Liver (tissue), 9 donors: ENCODE data around the gene PRKCH. TPM values are rescaled to one million over a fixed set of nuclear protein-coding genes. Genes with fewer than 3 reads are reported as not detected.

Experiments
- DNase-seq: peaks from one replicate; pipeline ENCODE4 v3.0.0-alpha.2; 2017; ENCODE audit warnings: low spot score
- H3K27ac ChIP-seq, 2 donors: one replicate each; pipeline ENCODE4 v1.7.0; 2013; ENCODE audit warnings: inconsistent platforms in 2 of 2, low read length in 2 of 2, control low read depth in 1 of 2, low read depth in 1 of 2, mild to moderate bottlenecking in 1 of 2
- H3K27me3 ChIP-seq, 4 donors: one replicate each; pipeline versions ENCODE4 v1.6.1 to v1.7.0; 2013; ENCODE audit warnings: low read length in 3 of 4, inconsistent platforms in 1 of 4, mild to moderate bottlenecking in 1 of 4, moderate library complexity in 1 of 4; ENCODE audit not compliant: control insufficient read depth in 4 of 4, insufficient read depth in 4 of 4
- H3K36me3 ChIP-seq, 4 donors: one replicate each; pipeline versions ENCODE4 v1.6.1 to v1.7.0; 2013; ENCODE audit warnings: low read length in 3 of 4, mild to moderate bottlenecking in 3 of 4, low read depth in 1 of 4, moderate library complexity in 1 of 4; ENCODE audit not compliant: control insufficient read depth in 4 of 4, insufficient read depth in 3 of 4
- H3K4me1 ChIP-seq, 4 donors: one replicate each; pipeline versions ENCODE4 v1.6.1 to v1.7.0; 2013; ENCODE audit warnings: low read length in 3 of 4, mild to moderate bottlenecking in 3 of 4, moderate library complexity in 1 of 4; ENCODE audit not compliant: control insufficient read depth in 4 of 4, insufficient read depth in 4 of 4
- H3K4me3 ChIP-seq, 3 donors: one replicate each; pipeline versions ENCODE4 v1.6.1 to v1.7.0; 2013; ENCODE audit warnings: low read length in 3 of 3, control low read depth in 1 of 3, low read depth in 1 of 3, mild to moderate bottlenecking in 1 of 3
- H3K9ac ChIP-seq, 2 donors: one replicate each; pipeline ENCODE4 v1.7.0; 2013; ENCODE audit warnings: low read length in 2 of 2, mild to moderate bottlenecking in 2 of 2, moderate library complexity in 2 of 2, control low read depth in 1 of 2, low read depth in 1 of 2
- H3K9me3 ChIP-seq, 4 donors: one replicate each; pipeline versions ENCODE4 v1.6.1 to v1.7.0; 2013; ENCODE audit warnings: low read length in 3 of 4; ENCODE audit not compliant: control insufficient read depth in 4 of 4
- ATF3 ChIP-seq: IDR thresholded peaks from 2 replicates; pipeline ENCODE4 v1.6.1; 2016; ENCODE audit warnings: antibody characterized with exemption
- CTCF ChIP-seq: fragments of 150-350 bp; IDR thresholded peaks from 2 replicates; pipeline ENCODE4 v1.5.1; 2017; ENCODE audit warnings: improper control_type of control experiment, low read depth, low read length; ENCODE audit not compliant: missing input control
- EGR1 ChIP-seq, 2 donors: IDR thresholded peaks; 2 replicates each; pipeline ENCODE4 v1.6.1; 2016 to 2018; ENCODE audit warnings: antibody characterized with exemption in 2 of 2, low read depth in 2 of 2
- FOXA1 ChIP-seq: IDR thresholded peaks from 2 replicates; pipeline ENCODE4 v1.6.1; 2016; ENCODE audit warnings: antibody characterized with exemption
- FOXA2 ChIP-seq: IDR thresholded peaks from 2 replicates; pipeline ENCODE4 v1.6.1; 2016; ENCODE audit warnings: antibody characterized with exemption
- GABPA ChIP-seq, 2 donors: IDR thresholded peaks in 1 of 2; conservative IDR thresholded peaks in 1 of 2; 2 replicates each; pipeline ENCODE4 v1.6.1; 2016; ENCODE audit warnings: antibody characterized with exemption in 2 of 2, mild to moderate bottlenecking in 1 of 2, moderate library complexity in 1 of 2
- HNF4A ChIP-seq, 2 donors: conservative IDR thresholded peaks; 2 replicates each; pipeline ENCODE4 v1.6.1; 2016; ENCODE audit warnings: antibody characterized with exemption in 2 of 2, mild to moderate bottlenecking in 2 of 2
- HNF4G ChIP-seq: IDR thresholded peaks from 2 replicates; pipeline ENCODE4 v1.6.1; 2016; ENCODE audit warnings: antibody characterized with exemption
- JUND ChIP-seq, 2 donors: IDR thresholded peaks; 2 replicates each; pipeline ENCODE4 v1.6.1; 2016; ENCODE audit warnings: antibody characterized with exemption in 2 of 2
- MAX ChIP-seq: IDR thresholded peaks from 2 replicates; pipeline ENCODE4 v1.6.1; 2016; ENCODE audit warnings: antibody characterized with exemption
- NR2F2 ChIP-seq: IDR thresholded peaks from 2 replicates; pipeline ENCODE4 v1.6.1; 2016; ENCODE audit warnings: antibody characterized with exemption
- RAD21 ChIP-seq, 2 donors: IDR thresholded peaks; 2 replicates each; pipeline ENCODE4 v1.6.1; 2016; ENCODE audit warnings: antibody characterized with exemption in 2 of 2, mild to moderate bottlenecking in 2 of 2
- REST ChIP-seq: IDR thresholded peaks from 2 replicates; pipeline ENCODE4 v1.6.1; 2016; ENCODE audit warnings: antibody characterized with exemption, mild to moderate bottlenecking
- RXRA ChIP-seq, 2 donors: IDR thresholded peaks; 2 replicates each; pipeline ENCODE4 v1.6.1; 2017 to 2018; ENCODE audit warnings: antibody characterized with exemption in 2 of 2, mild to moderate bottlenecking in 1 of 2
- SP1 ChIP-seq: IDR thresholded peaks from 2 replicates; pipeline ENCODE4 v1.6.1; 2018; ENCODE audit warnings: antibody characterized with exemption, mild to moderate bottlenecking
- TAF1 ChIP-seq: conservative IDR thresholded peaks from 2 replicates; pipeline ENCODE4 v1.6.1; 2016; ENCODE audit warnings: antibody characterized with exemption, mild to moderate bottlenecking
- YY1 ChIP-seq: IDR thresholded peaks from 2 replicates; pipeline ENCODE4 v1.6.1; 2016; ENCODE audit warnings: antibody characterized with exemption, mild to moderate bottlenecking
- ZBTB33 ChIP-seq: IDR thresholded peaks from 2 replicates; pipeline ENCODE4 v1.6.1; 2016; ENCODE audit warnings: antibody characterized with exemption
- WGBS: extraction: QIAGEN DNeasy Blood & Tissue Kit; methylation state at CpG from one replicate; pipeline ENCODE4 v1.1.7; 2013; 5-methylcytosine and 5-hydroxymethylcytosine counted together
- polyA plus RNA-seq, 2 donors: library from polyadenylated mRNA; stranded (reverse) in 1 of 2; unstranded in 1 of 2; fragments of 200-250 nt in 1 of 2; fragments of >200 nt in 1 of 2; fragmentation: Nextera tagmentation in 1 of 2; extraction: Ambion mirVana in 1 of 2; gene quantifications; one replicate each; pipeline versions ENCODE4 v1.2.1 to v1.2.3, GENCODE V29; 2013 to 2015
- total RNA-seq, 2 donors: library from RNA; depleted of rRNA; stranded (reverse); fragments of >200 nt; gene quantifications; one replicate each; pipeline ENCODE4 v1.2.3, GENCODE V29; 2014
- donor health status: healthy.
- donor health status: healthy.
- donor health status: healthy.
- donor health status: healthy.
- donor health status: healthy.

PRKCH gene
- total and polyA plus RNA-seq, 4 donors, result 3.9 to 13.7 (median 7.0) TPM

- Histone ChIP-seq H3K4me1 (peaks cover 3 to 21% (median 13%) of the 10 kb centered on the region in 4 donors), H3K9ac (no peak overlapping the region), H3K27me3 (no peaks in the 10 kb centered on the region), H3K9me3 (no peaks in the 10 kb centered on the region), H3K4me3 (no peak overlapping the region), H3K36me3 (no peaks in the 10 kb centered on the region), H3K27ac (peak overlapping the region; percentile 17 to 44)
- no peak for TF ChIP-seq YY1
- TF ChIP-seq GABPA (IDR thresholded peaks at IDR 0.05 in 1 of 2, conservative IDR thresholded peaks at IDR 0.05 in 1 of 2), result no peak
- TF ChIP-seq FOXA2, result no peak
- TF ChIP-seq RXRA (IDR thresholded peaks at IDR 0.05), result no peak
- TF ChIP-seq JUND (IDR thresholded peaks at IDR 0.05), result no peak
- TF ChIP-seq EGR1 (IDR thresholded peaks at IDR 0.05; ENCODE audit: low read depth in 2 of 2), result no peak
- WGBS, result 85% methylated on average over 1 of the region's 1 CpG
- DNase-seq, result no peak
Observed at GRCh38 chr14:61569308-61569707, 247.9 kb downstream of the PRKCH start.

- no peaks in the 10 kb centered on the region for H3K36me3 ChIP-seq
- peaks cover 3 to 25% (median 14%) of the 10 kb centered on the region in 4 donors for H3K4me1 ChIP-seq
- TF ChIP-seq EGR1 (IDR thresholded peaks at IDR 0.05; ENCODE audit: low read depth in 2 of 2), result no peak
- peak in 1 of 2 donors; percentile 22 for TF ChIP-seq RAD21 (IDR thresholded peaks at IDR 0.05)
- H3K9ac ChIP-seq, result no peak overlapping the region
- H3K4me3 ChIP-seq, result no peak overlapping the region
- no peaks in the 10 kb centered on the region for H3K9me3 ChIP-seq
- no peak for DNase-seq
- no peaks in the 10 kb centered on the region for H3K27me3 ChIP-seq
- 85% methylated on average over 9 of the region's 9 CpGs for WGBS
- peak overlapping the region; percentile 44 for H3K27ac ChIP-seq
Observed at GRCh38 chr14:61569812-61570548, 248.6 kb downstream of the PRKCH start.

- DNase-seq, result no peak
- Histone ChIP-seq H3K4me3 (no peak overlapping the region), H3K9ac (peak overlapping the region in 1 of 2 donors; percentile 32), H3K4me1 (peaks cover 3 to 25% (median 14%) of the 10 kb centered on the region in 4 donors), H3K27me3 (no peaks in the 10 kb centered on the region), H3K27ac (peak overlapping the region; percentile 41 to 44), H3K36me3 (no peaks in the 10 kb centered on the region), H3K9me3 (no peaks in the 10 kb centered on the region)
- WGBS, result 75% methylated on average over 6 of the region's 6 CpGs
- TF ChIP-seq RAD21 (IDR thresholded peaks at IDR 0.05), result no peak
- TF ChIP-seq RXRA (IDR thresholded peaks at IDR 0.05), result no peak
- TF ChIP-seq JUND (IDR thresholded peaks at IDR 0.05), result no peak
- TF ChIP-seq ZBTB33, result no peak
- TF ChIP-seq GABPA (IDR thresholded peaks at IDR 0.05 in 1 of 2, conservative IDR thresholded peaks at IDR 0.05 in 1 of 2), result no peak
- no peak for TF ChIP-seq YY1
- no peak for TF ChIP-seq REST
- no peak for TF ChIP-seq FOXA1
- no peak for TF ChIP-seq FOXA2
- no peak for TF ChIP-seq EGR1 (IDR thresholded peaks at IDR 0.05; ENCODE audit: low read depth in 2 of 2)
- TF ChIP-seq NR2F2, result no peak
- TF ChIP-seq HNF4G, result no peak
- no peak for TF ChIP-seq MAX
- TF ChIP-seq TAF1, result no peak
- no peak for TF ChIP-seq ATF3
- TF ChIP-seq CTCF, result no peak
- no peak for TF ChIP-seq SP1
- no peak for TF ChIP-seq HNF4A (conservative IDR thresholded peaks at IDR 0.05)
Observed at GRCh38 chr14:61570549-61571290, 249.3 kb downstream of the PRKCH start.
